ENCODE measurements around the gene ZNF79. TPM values are rescaled to one million over a fixed set of nuclear protein-coding genes. Genes with fewer than 3 reads are reported as not detected.

The ZNF79 gene
- total and polyA plus RNA-seq, 2 experiments from 2014 or later: 4.2 to 6.9 TPM

- Histone ChIP-seq H3K36me3 (ENCODE audit: low read depth) (no peaks in the 10 kb centered on the region), H3K4me2 (ENCODE audit: unreplicated experiment) (no peak overlapping the region), H2AFZ (peak overlapping the region; percentile 36; the same call in 1 of the 2 replicates), H3K79me2 (ENCODE audit: insufficient read depth) (no peaks in the 10 kb centered on the region), H3K4me3 (peak overlapping the region; percentile 41; the same call in 1 of the 2 replicates), H3K9ac (no peak overlapping the region), H3K9me3 (ENCODE audit: low read depth) (no peaks in the 10 kb centered on the region), H3K9me2 (ENCODE audit: insufficient read depth) (no peaks in the 10 kb centered on the region), H4K20me1 (ENCODE audit: insufficient read depth) (no peaks in the 10 kb centered on the region), H3K4me1 (ENCODE audit: insufficient read depth) (no peaks in the 10 kb centered on the region), H3K27ac (no peak overlapping the region), H3K27me3 (replicated peaks; ENCODE audit: insufficient read depth) (peaks cover 30% of the 10 kb centered on the region), H3F3A (ENCODE audit: insufficient read depth) (0 out of 2 replicates have a peak, but pooled peaks cover 8% of the 10 kb centered on the region)
- in situ Hi-C loops (cut with MboI): no loop called here
- no peak for DNase-seq
- TF ChIP-seq EZH2phosphoT487 (IDR thresholded peaks at IDR 0.05; ENCODE audit: insufficient read depth, low read depth): no peak
- TF ChIP-seq EZH2 (IDR thresholded peaks at IDR 0.05; ENCODE audit: insufficient read depth, poor library complexity, severe bottlenecking): no peak
- WGBS, 2 experiments (ENCODE audit: low coverage in 1 of 2, low lambda C conversion rate in 2 of 2, missing lambda C conversion rate in 2 of 2): 32 to 36% methylated on average over 27 of the region's 27 CpGs
Observed at GRCh38 chr9:127396253-127396807, 27.9 kb upstream of the ZNF79 start.

- Histone ChIP-seq H3K9ac (peak within 1 kb of the TSS; percentile 66), H3K4me2 (ENCODE audit: unreplicated experiment) (peak within 1 kb of the TSS; percentile 22), H3K9me3 (ENCODE audit: low read depth) (no peaks in the 10 kb centered on the region), H4K20me1 (ENCODE audit: insufficient read depth) (no peaks in the 10 kb centered on the region), H3K27me3 (replicated peaks; ENCODE audit: insufficient read depth) (peaks cover 24% of the 10 kb centered on the region), H2AFZ (peak within 1 kb of the TSS; percentile 65), H3K27ac (no peak within 1 kb of the TSS), H3K79me2 (ENCODE audit: insufficient read depth) (no peaks in the 10 kb centered on the region), H3K9me2 (ENCODE audit: insufficient read depth) (no peaks in the 10 kb centered on the region), H3K36me3 (ENCODE audit: low read depth) (no peaks in the 10 kb centered on the region), H3K4me1 (ENCODE audit: insufficient read depth) (no peaks in the 10 kb centered on the region), H3K4me3 (peak within 1 kb of the TSS; percentile 68), H3F3A (ENCODE audit: insufficient read depth) (0 out of 2 replicates have a peak, but pooled peaks cover 8% of the 10 kb centered on the region)
- in situ Hi-C loops (cut with MboI): no loop called here
- peak; percentile 98 for DNase-seq
- TF ChIP-seq EZH2phosphoT487 (IDR thresholded peaks at IDR 0.05; ENCODE audit: insufficient read depth, low read depth): no peak
- TF ChIP-seq EZH2 (IDR thresholded peaks at IDR 0.05; ENCODE audit: insufficient read depth, poor library complexity, severe bottlenecking): no peak
- 1 to 2% methylated on average over 20 to 75 of the region's 87 CpGs for WGBS, 2 experiments (ENCODE audit: low coverage in 1 of 2, low lambda C conversion rate in 2 of 2, missing lambda C conversion rate in 2 of 2)
Observed at GRCh38 chr9:127396808-127397645, 27.2 kb upstream of the ZNF79 start, which contains the start of gene SLC2A8. Gene SLC2A8 (plus strand): TSS chr9:127397169. CDS start chr9:127397231, 62 bp downstream.

DNA sequence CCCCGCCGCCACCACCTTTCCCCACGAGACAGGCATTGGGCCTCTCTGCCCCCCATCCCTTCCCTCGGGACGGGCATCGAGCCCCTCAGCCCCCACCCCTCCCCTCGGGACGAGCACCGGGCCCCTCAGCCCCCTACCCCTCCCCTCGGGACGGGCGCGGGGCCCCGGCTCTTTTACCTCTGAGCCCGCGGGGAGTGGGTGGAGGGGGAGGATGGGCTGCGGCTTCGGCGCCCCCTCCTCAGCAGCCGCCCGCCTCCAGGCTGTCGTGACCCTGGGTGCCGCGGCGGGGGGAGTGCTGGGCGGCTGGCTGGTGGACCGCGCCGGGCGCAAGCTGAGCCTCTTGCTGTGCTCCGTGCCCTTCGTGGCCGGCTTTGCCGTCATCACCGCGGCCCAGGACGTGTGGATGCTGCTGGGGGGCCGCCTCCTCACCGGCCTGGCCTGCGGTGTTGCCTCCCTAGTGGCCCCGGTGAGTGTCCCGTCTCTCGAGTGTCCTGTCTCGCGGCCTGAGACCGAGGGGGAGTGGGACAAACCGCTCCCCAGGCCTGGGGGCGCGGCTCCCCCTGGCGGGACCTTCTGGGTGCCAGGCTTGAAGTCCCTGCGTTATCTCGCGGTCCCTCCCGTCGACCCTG is 26.4 kb upstream of the ZNF79 start:
- Histone ChIP-seq H3K9me3 (ENCODE audit: low read depth) (no peaks in the 10 kb centered on the region), H3K79me2 (ENCODE audit: insufficient read depth) (no peaks in the 10 kb centered on the region), H4K20me1 (ENCODE audit: insufficient read depth) (no peaks in the 10 kb centered on the region), H2AFZ (peak overlapping the region; percentile 65), H3K4me3 (peak overlapping the region; percentile 68), H3K27ac (no peak overlapping the region), H3K4me1 (ENCODE audit: insufficient read depth) (no peaks in the 10 kb centered on the region), H3K27me3 (replicated peaks; ENCODE audit: insufficient read depth) (peaks cover 17% of the 10 kb centered on the region), H3K9me2 (ENCODE audit: insufficient read depth) (no peaks in the 10 kb centered on the region), H3F3A (ENCODE audit: insufficient read depth) (0 out of 2 replicates have a peak, but pooled peaks cover 8% of the 10 kb centered on the region), H3K9ac (peak overlapping the region; percentile 66), H3K36me3 (ENCODE audit: low read depth) (no peaks in the 10 kb centered on the region), H3K4me2 (ENCODE audit: unreplicated experiment) (peak overlapping the region; percentile 22)
- 2 to 3% methylated on average over 39 to 49 of the region's 55 CpGs for WGBS, 2 experiments (ENCODE audit: low coverage in 1 of 2, low lambda C conversion rate in 2 of 2, missing lambda C conversion rate in 2 of 2)
- TF ChIP-seq EZH2 (IDR thresholded peaks at IDR 0.05; ENCODE audit: insufficient read depth, poor library complexity, severe bottlenecking) (no peak), EZH2phosphoT487 (IDR thresholded peaks at IDR 0.05; ENCODE audit: insufficient read depth, low read depth) (no peak)
- in situ Hi-C loops (cut with MboI): no loop called here
- peak; percentile 62 for DNase-seq

- no peaks in the 10 kb centered on the region for H3K4me1 ChIP-seq (ENCODE audit: insufficient read depth)
- H3F3A ChIP-seq (ENCODE audit: insufficient read depth): 0 out of 2 replicates have a peak, but pooled peaks cover 8% of the 10 kb centered on the region
- H3K9me2 ChIP-seq (ENCODE audit: insufficient read depth): no peaks in the 10 kb centered on the region
- H4K20me1 ChIP-seq (ENCODE audit: insufficient read depth): no peaks in the 10 kb centered on the region
- no peaks in the 10 kb centered on the region for H3K79me2 ChIP-seq (ENCODE audit: insufficient read depth)
- peak overlapping the region; percentile 66 for H3K9ac ChIP-seq
- peak overlapping the region; percentile 22 for H3K4me2 ChIP-seq (ENCODE audit: unreplicated experiment)
- peaks cover 12% of the 10 kb centered on the region for H3K27me3 ChIP-seq (replicated peaks; ENCODE audit: insufficient read depth)
- no peaks in the 10 kb centered on the region for H3K36me3 ChIP-seq (ENCODE audit: low read depth)
- H3K9me3 ChIP-seq (ENCODE audit: low read depth): no peaks in the 10 kb centered on the region
- WGBS, 2 experiments (ENCODE audit: low coverage in 1 of 2, low lambda C conversion rate in 2 of 2, missing lambda C conversion rate in 2 of 2): 60 to 62% methylated on average over 5 of the region's 5 CpGs
- H3K4me3 ChIP-seq: peak overlapping the region; percentile 68
- H2AFZ ChIP-seq: peak overlapping the region; percentile 65; the same call in 1 of the 2 replicates
- in situ Hi-C loops (cut with MboI): no loop called here
- TF ChIP-seq EZH2phosphoT487 (IDR thresholded peaks at IDR 0.05; ENCODE audit: insufficient read depth, low read depth) (no peak), EZH2 (IDR thresholded peaks at IDR 0.05; ENCODE audit: insufficient read depth, poor library complexity, severe bottlenecking) (no peak)
- no peak overlapping the region for H3K27ac ChIP-seq
- no peak for DNase-seq
Observed at GRCh38 chr9:127398275-127398647, 25.9 kb upstream of the ZNF79 start.
